HCT116 (cell line): Measurements from ENCODE around the gene DBX1. TPM values are rescaled to one million over a fixed set of nuclear protein-coding genes. Genes with fewer than 3 reads are reported as not detected.
A peak's percentile ranks its signal among the peaks of the same experiment; 100 is the strongest.

Source experiments
- ATAC-seq: fragments of 200-7000 bp; cut with Tn5 transposase; 2 replicates; pipeline ENCODE4 v1.9.1; 2020; ENCODE audit warnings: mild to moderate bottlenecking, moderate library complexity
- BruUV-seq: library from RNA; stranded (reverse); fragments of 400-500 nt; replicated peaks from 2 replicates; lab custom pipeline; 2021; lab: Mats Ljungman, UMichigan
- CTCF ChIA-PET: fragments of 300-600 bp; sonication (Branson Sonifier 250); formaldehyde crosslinking; loops from one replicate; lab custom pipeline; 2021; ENCODE audit warnings: antibody characterized with exemption; lab: Charles Lee
- POLR2A ChIA-PET: fragments of 300-600, 350-600 bp; sonication (Branson Sonifier 250); formaldehyde crosslinking; loops from one replicate; lab custom pipeline; 2021; ENCODE audit warnings: antibody characterized with exemption; lab: Charles Lee
- RAD21 ChIA-PET, 2 experiments: fragments of 300-600 bp; sonication (Branson Sonifier 250); formaldehyde crosslinking; loops; one replicate each; lab custom pipeline; 2023; ENCODE audit warnings: low total read pairs in 2 of 2; ENCODE audit not compliant: uncharacterized antibody in 2 of 2, unreplicated experiment in 2 of 2, low non-redundant PET in 1 of 2; lab: Charles Lee
- DNase-seq: peaks from one replicate; pipeline ENCODE4 v3.0.0-alpha.2; 2010; ENCODE audit warnings: low read depth, low spot score
- H2AFZ ChIP-seq: fragments of 200-600 bp; shearing (Covaris generic), sonication (generic); 2 replicates; pipeline ENCODE4 v1.6.1; 2017; ENCODE audit warnings: low read depth, mixed run types, mixed read lengths, antibody characterized with exemption, low read length; ENCODE audit not compliant: poor library complexity, severe bottlenecking
- H3K27ac ChIP-seq: 2 replicates; pipeline ENCODE4 v1.5.1; 2012; ENCODE audit warnings: low read depth, low read length
- H3K27me3 ChIP-seq: fragments of 200-600 bp; sonication (generic); 2 replicates; pipeline ENCODE4 v1.6.1; 2016; ENCODE audit warnings: mixed run types, low read length, mixed read lengths; ENCODE audit not compliant: insufficient read depth
- H3K36me3 ChIP-seq, 2 experiments: fragments of 200-500 bp in 1 of 2; fragments of 200-600 bp in 1 of 2; sonication (Bioruptor generic) in 1 of 2; sonication (generic) in 1 of 2; 2 replicates each; pipeline versions ENCODE4 v1.5.1 to v1.6.1; 2014 to 2016; ENCODE audit warnings: low read length in 2 of 2, inconsistent platforms in 1 of 2, mixed read lengths in 1 of 2, mixed run types in 1 of 2; ENCODE audit not compliant: insufficient read depth in 2 of 2, control insufficient read depth in 1 of 2
- H3K4me1 ChIP-seq, 2 experiments: fragments of 200-600 bp in 1 of 2; sonication (generic) in 1 of 2; 2 replicates each; pipeline versions ENCODE4 v1.5.1 to v1.6.1; 2012 to 2017; ENCODE audit warnings: low read length in 2 of 2, inconsistent platforms in 1 of 2, mild to moderate bottlenecking in 1 of 2, mixed read lengths in 1 of 2, mixed run types in 1 of 2, moderate library complexity in 1 of 2; ENCODE audit not compliant: insufficient read depth in 2 of 2, control insufficient read depth in 1 of 2
- H3K4me2 ChIP-seq: fragments of 200-600 bp; sonication (generic); 2 replicates; pipeline ENCODE4 v1.6.1; 2017; ENCODE audit warnings: mixed run types, low read length, mixed read lengths
- H3K4me3 ChIP-seq, 2 experiments: fragments of 200-600 bp in 1 of 2; sonication (generic) in 1 of 2; replicated peaks in 1 of 2; 2 replicates each; pipeline ENCODE4 v1.5.1; 2011 to 2016; ENCODE audit warnings: low read length in 2 of 2, control low read depth in 1 of 2, low read depth in 1 of 2, mild to moderate bottlenecking in 1 of 2, mixed read lengths in 1 of 2, mixed run types in 1 of 2
- H3K79me2 ChIP-seq: fragments of 200-600 bp; sonication (generic); 2 replicates; pipeline ENCODE4 v1.6.1; 2017; ENCODE audit warnings: mild to moderate bottlenecking, mixed run types, low read length, moderate library complexity, mixed read lengths; ENCODE audit not compliant: insufficient read depth
- H3K9ac ChIP-seq: fragments of 200-600 bp; sonication (generic); 2 replicates; pipeline ENCODE4 v1.6.1; 2016; ENCODE audit warnings: low read length, mixed read lengths
- H3K9me2 ChIP-seq: fragments of 200-600 bp; sonication (generic), shearing (Covaris generic); 2 replicates; pipeline ENCODE4 v1.6.1; 2017; ENCODE audit warnings: mixed run types, mild to moderate bottlenecking, moderate library complexity; ENCODE audit not compliant: insufficient read depth
- H3K9me3 ChIP-seq, 2 experiments: fragments of 200-500 bp in 1 of 2; fragments of 200-600 bp in 1 of 2; sonication (Bioruptor generic) in 1 of 2; sonication (generic) in 1 of 2; 2 replicates each; pipeline ENCODE4 v1.6.1; 2014 to 2017; ENCODE audit warnings: low read length in 2 of 2, mixed read lengths in 2 of 2, inconsistent platforms in 1 of 2, low read depth in 1 of 2, mild to moderate bottlenecking in 1 of 2, mixed run types in 1 of 2, moderate library complexity in 1 of 2; ENCODE audit not compliant: control insufficient read depth in 1 of 2, insufficient read depth in 1 of 2
- H4K20me1 ChIP-seq: fragments of 200-600 bp; sonication (generic), shearing (Covaris generic); 2 replicates; pipeline ENCODE4 v1.6.1; 2017; ENCODE audit warnings: mixed run types, mild to moderate bottlenecking, moderate library complexity; ENCODE audit not compliant: insufficient read depth
- CBX3 ChIP-seq: IDR thresholded peaks from 2 replicates; pipeline ENCODE4 v1.6.1; 2012; ENCODE audit warnings: low read depth
- FOSL1 ChIP-seq: IDR thresholded peaks from 2 replicates; pipeline ENCODE4 v1.6.1; 2012; ENCODE audit warnings: low read depth
- JUND ChIP-seq: IDR thresholded peaks from 2 replicates; pipeline ENCODE4 v1.6.1; 2012
- MAX ChIP-seq: IDR thresholded peaks from 2 replicates; pipeline ENCODE4 v1.6.1; 2012
- ZBTB33 ChIP-seq: IDR thresholded peaks from 2 replicates; pipeline ENCODE4 v1.6.1; 2011; ENCODE audit warnings: mild to moderate bottlenecking, low read length, moderate library complexity; ENCODE audit not compliant: insufficient replicate concordance; ENCODE audit errors: extremely low read depth
- intact Hi-C: fragments of 100-400 bp; cut with micrococcal nuclease; formaldehyde crosslinking; loops from 2 replicates; pipeline ENCODE4 v1.10.0; 2022
- total RNA-seq: library from RNA; stranded (reverse); gene quantifications from one replicate; pipeline ENCODE4 v1.2.1, GENCODE V29; 2021; ENCODE audit not compliant: unreplicated experiment

The DBX1 gene
- total RNA-seq, 1 experiment from 2014 or later: not detected

- no peak for ATAC-seq
- Histone ChIP-seq H3K27ac (no peak overlapping the region), H4K20me1 (no peaks in the 10 kb centered on the region), H3K27me3 (no peaks in the 10 kb centered on the region), H3K9me3 (no peaks in the 10 kb centered on the region), H3K9me2 (no peaks in the 10 kb centered on the region), H3K4me1 (peaks cover 0 to 9% of the 10 kb centered on the region in 2 experiments; a peak in 1 of 4 replicates), H3K9ac (no peak overlapping the region), H3K36me3 (no peaks in the 10 kb centered on the region), H3K4me3 (no peak overlapping the region), H3K4me2 (no peak overlapping the region), H3K79me2 (no peaks in the 10 kb centered on the region), H2AFZ (no peak overlapping the region)
- CTCF ChIA-PET: interaction anchor here (2.0 to 3.7 kb wide), 3 partner anchors 227 to 484 kb away, joined by 13 to 84 read pairs (median 23); no protein-coding TSS in a partner anchor
- TF ChIP-seq ZBTB33 (no peak), CBX3 (no peak)
- RAD21 ChIA-PET: no interaction called here
- POLR2A ChIA-PET: no interaction called here
- intact Hi-C loops: no loop called here
- DNase-seq: no peak
- BruUV-seq: no TSS peak
Measured at GRCh38 chr11:20126724-20127123, 33.6 kb downstream of the DBX1 start.

- no peaks in the 10 kb centered on the region for H3K9me3 ChIP-seq
- no peak overlapping the region for H3K27ac ChIP-seq
- H3K9ac ChIP-seq: no peak overlapping the region
- intact Hi-C loops: no loop called here
- H3K27me3 ChIP-seq: no peaks in the 10 kb centered on the region
- H4K20me1 ChIP-seq: no peaks in the 10 kb centered on the region
- ChIA-PET RAD21 (no interaction called here), POLR2A (no interaction called here), CTCF (no interaction called here)
- no TSS peak for BruUV-seq
- no peak for DNase-seq
- H3K36me3 ChIP-seq: no peaks in the 10 kb centered on the region
- TF ChIP-seq MAX: no peak
- TF ChIP-seq JUND: peak; percentile 49
- TF ChIP-seq FOSL1: peak; percentile 57
- peak overlapping the region; percentile 22 for H3K4me2 ChIP-seq
- ATAC-seq: peak; percentile 35; the same call in 1 of the 2 replicates
- no peaks in the 10 kb centered on the region for H3K9me2 ChIP-seq
- no peak overlapping the region for H3K4me3 ChIP-seq
- peaks cover 0 to 9% of the 10 kb centered on the region in 2 experiments; a peak in 1 of 4 replicates for H3K4me1 ChIP-seq
- no peak overlapping the region for H2AFZ ChIP-seq
- H3K79me2 ChIP-seq: no peaks in the 10 kb centered on the region
Measured at GRCh38 chr11:20125927-20126326, 34.3 kb downstream of the DBX1 start.
